Measurements from ENCODE around the gene IRAK2.
"Not testable (repeated sequence)": the region's sequence is repeated elsewhere in the genome, so short reads cannot be mapped to it uniquely, and the experiment has no call there.

IRAK2 gene

DNA sequence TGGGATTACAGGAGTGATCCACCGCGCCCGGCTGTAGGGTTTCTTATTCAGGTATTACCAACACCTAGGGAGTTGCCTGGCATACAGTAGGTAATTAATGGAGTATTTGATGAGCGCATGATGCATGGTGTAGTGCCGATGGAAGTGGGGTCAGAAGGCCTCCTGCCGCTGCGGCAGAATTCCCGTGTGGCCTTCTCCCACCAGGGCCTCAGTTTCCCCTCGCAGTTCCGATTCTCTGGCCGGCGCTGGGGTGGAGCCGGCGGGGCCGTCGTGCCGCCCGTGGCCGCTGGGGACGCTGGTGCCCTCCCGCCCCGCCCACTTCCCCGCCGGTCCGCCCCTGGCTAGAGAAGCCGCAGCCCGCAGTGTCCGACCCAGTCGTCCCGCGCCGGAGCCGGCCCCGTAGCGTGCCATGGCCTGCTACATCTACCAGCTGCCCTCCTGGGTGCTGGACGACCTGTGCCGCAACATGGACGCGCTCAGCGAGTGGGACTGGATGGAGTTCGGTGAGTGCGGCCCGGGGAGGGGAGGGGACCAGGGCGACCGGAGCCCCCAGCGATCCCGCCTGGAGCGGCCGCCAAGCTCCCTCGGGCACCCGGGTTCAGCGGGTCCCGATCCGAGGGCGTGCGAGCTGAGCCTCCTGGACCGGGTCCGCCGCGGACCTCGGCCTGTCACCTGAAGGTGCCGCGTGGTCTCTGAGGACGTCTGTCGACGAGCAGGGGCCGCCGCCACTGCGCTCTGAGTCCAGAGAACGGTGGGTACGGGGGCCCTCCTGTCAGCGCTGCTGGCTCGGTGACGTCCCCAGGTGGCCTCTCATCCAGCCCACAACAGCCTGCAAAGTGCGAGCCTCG lies at the start of gene IRAK2:
Gene IRAK2, plus strand, starts transcription at position 374 of the 848 bp plus-strand sequence. Its CDS starts 36 bp downstream, at position 410.
- DNase-seq = peak; percentile 18 to 88 (median 72)
- intact Hi-C loops (cut with DNase I) = no loop called here

GRCh38 chr3:10115326-10116137 lies 49.2 kb upstream of the IRAK2 start, which contains the start of gene BRK1:
BRK1 (plus strand) TSS chr3:10115675; CDS start chr3:10115702, 27 bp downstream.
- DNase-seq = peak; percentile 90 to 98 (median 94)

DNA sequence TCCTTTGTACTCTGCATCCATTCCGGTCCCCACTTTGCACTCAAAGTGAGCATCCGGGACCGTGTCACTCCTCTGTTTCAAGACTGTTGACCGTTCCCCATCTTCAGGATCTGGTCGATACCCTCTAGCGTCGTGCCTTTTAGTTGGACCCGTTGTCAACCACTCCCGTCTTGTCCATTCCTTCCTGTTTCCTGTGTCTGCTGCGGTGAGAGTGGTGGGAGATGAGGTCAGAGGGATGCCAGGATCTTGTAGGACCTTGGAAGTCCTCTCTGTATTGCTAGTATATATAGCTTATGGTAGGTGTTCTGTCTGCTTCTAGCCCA lies 48.6 kb upstream of the IRAK2 start:
- no peak for DNase-seq
- intact Hi-C loops (cut with DNase I) = no loop called here

More at GRCh38 chr3:10115326-10116137, 49.2 kb upstream of the IRAK2 start, which contains the start of gene BRK1:
- intact Hi-C loops (cut with DNase I) = no loop called here

DNA sequence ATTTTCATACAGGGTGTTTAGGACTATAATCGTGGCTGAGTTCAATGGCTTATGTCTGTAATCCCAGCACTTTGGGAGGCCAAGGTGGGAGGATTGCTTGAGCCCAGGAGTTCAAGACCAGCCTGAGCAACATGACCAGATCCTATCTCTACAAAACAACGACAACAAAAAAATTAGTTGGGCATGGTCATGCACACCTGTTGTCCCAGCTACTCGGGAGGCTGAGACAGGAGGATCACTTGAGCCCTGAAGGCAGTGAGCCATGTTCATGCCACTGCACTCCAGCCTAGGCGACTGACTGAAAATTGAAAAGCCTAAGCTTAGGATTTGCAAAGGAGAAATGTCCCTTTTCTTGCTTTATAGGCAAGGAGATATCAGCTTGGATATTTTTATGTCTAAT lies 47.8 kb upstream of the IRAK2 start:
- no peak for DNase-seq
- intact Hi-C loops (cut with DNase I) = no loop called here

DNA sequence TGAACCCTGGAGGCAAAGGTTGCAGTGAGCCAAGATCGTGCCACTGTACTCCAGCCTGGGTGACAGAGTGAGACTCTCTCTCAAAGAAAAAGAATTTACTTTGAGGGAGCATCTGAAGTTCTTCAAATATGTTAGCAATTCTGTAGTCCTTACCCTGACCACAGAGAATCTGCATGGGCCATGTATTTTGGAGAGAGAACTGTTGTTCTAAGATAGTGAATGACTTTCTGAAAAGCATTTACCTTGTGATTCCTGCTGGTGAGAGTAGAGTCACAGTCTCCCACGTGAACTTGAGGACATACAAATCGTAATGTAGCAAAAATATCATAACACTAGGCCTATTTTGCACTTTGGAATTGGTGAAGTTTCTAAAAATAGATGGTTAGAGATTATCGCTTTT lies 45.3 kb upstream of the IRAK2 start:
- intact Hi-C loops (cut with DNase I) = no loop called here
- no peak for DNase-seq

DNA sequence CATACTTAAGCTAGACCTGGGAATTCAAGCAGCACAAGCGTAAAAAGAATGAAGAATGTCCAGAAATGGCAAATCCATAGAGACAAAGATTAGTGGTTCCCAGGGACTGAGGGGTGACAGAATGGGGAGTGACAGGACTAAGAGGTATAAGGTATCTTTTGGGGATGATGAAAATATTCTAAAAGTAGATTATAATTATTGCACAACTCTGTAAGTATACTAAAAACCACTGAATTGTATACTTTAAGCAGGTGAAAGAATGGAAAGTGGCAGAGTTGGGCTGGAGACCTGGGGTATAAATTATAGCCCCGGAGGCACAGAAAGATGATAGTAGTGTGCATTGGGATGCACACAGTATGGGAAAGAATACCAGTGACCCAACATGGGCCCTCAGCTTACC lies 43.7 kb upstream of the IRAK2 start:
- no peak for DNase-seq
- intact Hi-C loops (cut with DNase I) = no loop called here

DNA sequence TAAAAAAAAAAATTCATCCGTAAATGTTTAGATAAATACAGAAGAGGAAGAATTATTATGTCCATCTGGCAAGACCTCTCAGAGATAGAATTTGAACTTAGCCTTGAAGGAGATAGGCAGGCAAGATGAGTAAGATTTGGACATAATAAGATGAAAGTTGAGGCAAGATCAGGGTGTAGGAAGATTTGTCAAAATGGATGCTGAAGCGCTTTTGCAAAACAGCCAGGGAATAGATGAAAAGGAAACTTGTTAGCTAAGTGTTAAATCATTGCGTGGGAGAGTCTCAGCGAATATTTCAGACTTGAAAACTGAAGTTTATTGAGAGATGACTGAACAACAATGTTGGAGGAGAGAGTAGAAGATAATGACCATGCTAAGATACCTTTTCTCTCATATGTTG lies 42.0 kb upstream of the IRAK2 start:
- DNase-seq = no peak

GRCh38 chr3:10135872-10136271 lies 28.8 kb upstream of the IRAK2 start:
- intact Hi-C loops (cut with DNase I); DNase-seq: not testable (repeated sequence)

More for the DNA sequence above, 42.0 kb upstream of the IRAK2 start:
- intact Hi-C loops (cut with DNase I) = no loop called here

DNA sequence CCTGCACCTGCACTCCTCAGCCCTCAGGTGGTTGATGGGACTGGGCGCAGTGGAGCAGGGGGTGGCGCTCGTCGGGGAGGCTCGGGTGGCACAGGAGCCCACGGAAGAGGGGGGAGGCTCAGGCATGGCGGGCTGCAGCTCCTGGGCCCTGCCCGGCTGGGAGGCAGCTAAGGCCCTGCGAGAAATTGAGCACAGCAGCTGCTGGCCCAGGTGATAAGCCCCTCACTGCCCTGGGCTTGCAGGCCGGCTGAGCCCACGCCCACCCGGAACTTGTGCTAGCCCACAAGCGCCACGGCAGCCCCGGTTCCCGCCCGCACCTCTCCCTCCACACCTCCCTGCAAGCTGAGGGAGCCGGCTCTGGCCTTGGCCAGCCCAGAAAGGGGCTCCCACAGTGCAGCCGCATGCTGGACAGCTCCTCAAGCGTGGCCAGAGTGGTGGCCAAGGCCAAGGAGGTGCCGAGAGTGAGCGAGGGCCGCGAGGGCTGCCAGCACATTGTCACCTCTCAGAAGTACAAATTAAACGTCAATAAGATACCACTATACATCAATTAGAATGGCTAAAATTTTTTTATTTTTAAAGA lies 28.2 kb upstream of the IRAK2 start:
- intact Hi-C loops (cut with DNase I) = no loop called here
- DNase-seq = no peak

DNA sequence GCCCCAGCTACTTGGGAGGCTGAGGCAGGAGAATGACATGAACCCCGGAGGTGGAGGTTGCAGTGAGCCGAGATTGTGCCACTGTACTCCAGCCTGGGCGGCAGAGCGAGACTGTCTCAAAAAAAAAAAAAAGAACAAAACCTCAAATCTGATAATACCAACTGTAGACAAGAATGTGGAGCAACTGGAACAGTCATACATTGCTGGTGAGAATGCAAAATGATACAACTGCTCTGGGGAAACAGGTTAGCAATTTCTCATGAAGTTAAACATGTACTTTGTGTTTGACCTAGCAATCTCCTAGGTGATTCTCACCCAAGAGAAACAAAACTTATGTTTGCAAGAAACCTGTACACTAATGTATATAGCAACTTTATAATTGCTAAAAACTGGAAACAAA lies 27.5 kb upstream of the IRAK2 start:
- DNase-seq = no peak
- intact Hi-C loops (cut with DNase I) = no loop called here

- DNase-seq = peak in 3 of 42 donors; percentile 6 to 11 (median 10)
- intact Hi-C loops (cut with DNase I) = no loop called here
Observed at GRCh38 chr3:10140996-10141546, 23.6 kb upstream of the IRAK2 start.

- intact Hi-C loops (cut with DNase I) = no loop called here
- DNase-seq = no peak
Observed at GRCh38 chr3:10142707-10143560, 21.8 kb upstream of the IRAK2 start.

DNA sequence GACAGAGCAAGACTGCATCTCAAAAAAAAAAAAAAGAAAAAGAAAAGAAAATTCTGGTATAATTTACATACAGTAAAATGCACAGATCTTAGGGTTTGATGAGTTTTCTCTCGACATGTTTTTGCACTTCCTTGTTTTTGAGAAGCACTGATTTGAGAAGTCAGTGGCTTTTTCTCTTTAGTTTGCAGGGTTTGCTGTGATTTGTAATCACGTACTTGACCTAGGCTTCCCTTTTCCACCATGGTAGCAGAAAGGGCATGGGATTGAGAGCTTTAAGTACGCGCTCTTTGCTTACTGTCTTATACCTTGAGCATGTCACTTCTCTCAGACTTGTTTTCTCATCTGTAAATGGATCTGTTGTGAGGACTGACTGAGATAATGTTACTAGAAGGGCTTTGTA lies 19.0 kb upstream of the IRAK2 start:
- intact Hi-C loops (cut with DNase I) = no loop called here
- DNase-seq = no peak

- intact Hi-C loops (cut with DNase I) = no loop called here
- DNase-seq = no peak
Observed at GRCh38 chr3:10149226-10149625, 15.5 kb upstream of the IRAK2 start.

DNA sequence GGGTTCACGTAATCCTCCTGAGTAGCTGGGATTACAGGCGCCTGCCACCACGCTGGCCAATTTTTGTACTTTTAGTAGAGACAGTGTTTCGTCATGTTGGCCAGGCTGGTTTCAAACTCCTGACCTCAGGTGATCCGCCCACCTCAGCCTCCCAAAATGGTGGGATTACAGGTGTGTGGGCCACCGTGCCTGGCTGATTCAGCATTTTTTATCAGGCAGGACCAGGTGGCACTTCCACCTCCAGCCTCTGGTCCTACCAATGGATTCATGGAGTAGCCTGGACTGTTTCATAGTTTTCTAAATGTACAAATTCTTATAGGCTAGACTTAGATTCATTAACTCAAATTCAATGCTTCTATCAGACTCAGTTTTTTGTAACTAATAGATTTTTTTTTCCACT lies 13.7 kb upstream of the IRAK2 start:
- no peak for DNase-seq
- intact Hi-C loops (cut with DNase I) = no loop called here

- no peak for DNase-seq
- intact Hi-C loops (cut with DNase I) = no loop called here
Observed at GRCh38 chr3:10154335-10155122, 10.2 kb upstream of the IRAK2 start.

DNA sequence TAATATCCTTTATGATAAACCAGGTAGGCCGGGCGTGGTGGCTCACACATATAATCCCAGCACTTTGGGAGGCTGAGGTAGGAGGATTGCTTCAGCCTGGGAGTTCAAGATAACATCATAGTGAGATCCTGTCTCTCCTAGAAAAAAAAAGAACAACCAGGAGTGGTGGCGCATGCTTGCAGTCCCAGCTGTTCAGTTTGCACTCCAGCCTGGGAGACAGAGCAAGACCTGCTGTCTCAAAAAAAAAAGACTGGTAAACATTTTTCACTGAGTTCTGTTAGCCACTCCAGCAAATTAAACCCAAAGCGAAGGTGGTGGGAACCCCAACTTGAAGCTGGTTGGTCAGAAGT lies 9.6 kb upstream of the IRAK2 start:
- intact Hi-C loops (cut with DNase I) = no loop called here
- DNase-seq = no peak

GRCh38 chr3:10155658-10156057 lies 9.1 kb upstream of the IRAK2 start:
- DNase-seq = no peak
- intact Hi-C loops (cut with DNase I) = no loop called here

All from head of caudate nucleus (tissue), 42 donors.